Endothelial cell of umbilical vein (primary cell): ENCODE results near the gene ENPEP. TPM values are rescaled to one million over a fixed set of nuclear protein-coding genes. Genes with fewer than 3 reads are reported as not detected.

Source experiments
- BruUV-seq: library from RNA; stranded (reverse); fragments of 400-500 nt; replicated peaks from 2 replicates; lab custom pipeline; 2021; lab: Mats Ljungman, UMichigan
- CTCF ChIA-PET: fragments of 300-600, 350-600 bp; sonication (Branson Sonifier 250); formaldehyde crosslinking; loops from one replicate; lab custom pipeline; 2021; ENCODE audit warnings: antibody characterized with exemption, inconsistent platforms; lab: Charles Lee
- POLR2A ChIA-PET: fragments of 300-600, 350-600 bp; sonication (Branson Sonifier 250); formaldehyde crosslinking; loops from one replicate; lab custom pipeline; 2021; ENCODE audit warnings: antibody characterized with exemption, inconsistent platforms; lab: Charles Lee
- DNase-seq: peaks from one replicate; pipeline ENCODE4 v3.0.0-alpha.2; 2011; ENCODE audit warnings: low read depth, low spot score
- FAIRE-seq: peaks from 2 replicates; lab custom pipeline; 2011; peaks lifted over from hg19 to GRCh38; lab: Jason Lieb, UNC
- H2AFZ ChIP-seq: 2 replicates; pipeline ENCODE4 v1.6.0; 2012; ENCODE audit warnings: low read depth, low read length, control low read depth, inconsistent platforms
- H3K27ac ChIP-seq: 2 replicates; pipeline ENCODE4 v1.5.1; 2011; ENCODE audit warnings: low read depth, mild to moderate bottlenecking, control low read depth, low read length, moderate library complexity; ENCODE audit not compliant: insufficient read depth
- H3K27me3 ChIP-seq, 2 experiments: 2 replicates each; pipeline versions ENCODE4 v1.6.0 to v1.6.1; 2011; ENCODE audit warnings: low read length in 2 of 2, mixed read lengths in 1 of 2; ENCODE audit not compliant: control insufficient read depth in 2 of 2, insufficient read depth in 2 of 2
- H3K36me3 ChIP-seq, 2 experiments: 2 replicates in 1 of 2; 3 replicates in 1 of 2; pipeline ENCODE4 v1.5.1; 2011; ENCODE audit warnings: low read length in 2 of 2, mild to moderate bottlenecking in 1 of 2, moderate library complexity in 1 of 2; ENCODE audit not compliant: control insufficient read depth in 2 of 2, insufficient read depth in 2 of 2; ENCODE audit errors: extremely low read depth in 1 of 2
- H3K4me1 ChIP-seq: 3 replicates; pipeline ENCODE4 v1.5.1; 2011; ENCODE audit warnings: mild to moderate bottlenecking, low read length; ENCODE audit not compliant: control insufficient read depth, insufficient read depth; ENCODE audit errors: extremely low read depth
- H3K4me2 ChIP-seq: 2 replicates; pipeline ENCODE4 v1.6.1; 2011; ENCODE audit warnings: low read length, control low read depth, mixed read lengths; ENCODE audit not compliant: insufficient read depth
- H3K4me3 ChIP-seq, 3 experiments: fragments of 200-600 bp in 1 of 3; sonication (generic), shearing (Covaris generic) in 1 of 3; replicated peaks in 1 of 3; 2 replicates each; pipeline ENCODE4 v1.5.1; 2011 to 2016; ENCODE audit warnings: control low read depth in 3 of 3, low read length in 3 of 3, mild to moderate bottlenecking in 2 of 3, inconsistent platforms in 1 of 3, low read depth in 1 of 3, moderate library complexity in 1 of 3; ENCODE audit not compliant: insufficient read depth in 1 of 3
- H3K79me2 ChIP-seq: 2 replicates; pipeline ENCODE4 v1.6.0; 2012; ENCODE audit warnings: low read length, inconsistent platforms; ENCODE audit not compliant: control insufficient read depth, insufficient read depth
- H3K9ac ChIP-seq: replicated peaks from 2 replicates; pipeline ENCODE3; 2011; ENCODE audit warnings: low read length, control low read depth; ENCODE audit not compliant: insufficient read depth; ENCODE audit errors: extremely low read depth
- H3K9me1 ChIP-seq: replicated peaks from 3 replicates; pipeline ENCODE4 v1.6.0; 2011; ENCODE audit warnings: mild to moderate bottlenecking, low read length; ENCODE audit not compliant: control insufficient read depth, insufficient read depth; ENCODE audit errors: extremely low read depth
- H3K9me3 ChIP-seq: replicated peaks from 2 replicates; pipeline ENCODE4 v1.5.1; 2012; ENCODE audit warnings: low read length, inconsistent platforms; ENCODE audit not compliant: control insufficient read depth, insufficient read depth
- H4K20me1 ChIP-seq: replicated peaks from 2 replicates; pipeline ENCODE3; 2011; ENCODE audit warnings: mild to moderate bottlenecking, low read length; ENCODE audit not compliant: control insufficient read depth, insufficient read depth; ENCODE audit errors: extremely low read depth
- EZH2 ChIP-seq: IDR thresholded peaks from 2 replicates; pipeline ENCODE4 v1.6.1; 2012; ENCODE audit warnings: borderline replicate concordance, low read depth, mild to moderate bottlenecking, moderate library complexity, low read length, inconsistent platforms; ENCODE audit not compliant: severe bottlenecking
- FOS ChIP-seq: IDR thresholded peaks from 2 replicates; pipeline ENCODE4 v1.6.1; 2011; ENCODE audit warnings: mild to moderate bottlenecking, low read length, moderate library complexity, borderline replicate concordance; ENCODE audit not compliant: insufficient read depth
- GATA2 ChIP-seq: IDR thresholded peaks from 2 replicates; pipeline ENCODE4 v1.7.0; 2011; ENCODE audit warnings: low read depth, mild to moderate bottlenecking, moderate library complexity, mixed read lengths, low read length; ENCODE audit not compliant: insufficient read length, insufficient read depth
- JUN ChIP-seq: IDR thresholded peaks from 2 replicates; pipeline ENCODE4 v1.6.1; 2011; ENCODE audit warnings: borderline replicate concordance, low read depth; ENCODE audit not compliant: insufficient read length, insufficient read depth
- MYC ChIP-seq: IDR thresholded peaks from one replicate; pipeline ENCODE4 v1.6.1; 2011; ENCODE audit warnings: mild to moderate bottlenecking, low read depth, low read length
- POLR2A ChIP-seq: IDR thresholded peaks from 2 replicates; pipeline ENCODE4 v1.6.1; 2012; ENCODE audit warnings: low read depth, mild to moderate bottlenecking, control low read depth, low read length
- POLR2AphosphoS5 ChIP-seq: IDR thresholded peaks from 2 replicates; pipeline ENCODE4 v1.6.1; 2012; ENCODE audit warnings: low read depth, mild to moderate bottlenecking, control low read depth, low read length, moderate library complexity; ENCODE audit not compliant: insufficient read depth
- dilution Hi-C: fragments of 300-500 bp; cut with MboI; formaldehyde crosslinking; loops from one replicate; pipeline ENCODE4 v1.15.0; 2019; ENCODE audit warnings: low sequenced_read_pairs; ENCODE audit not compliant: extremely low pct_ligation_motif_present
- intact Hi-C: fragments of 100-400 bp; cut with micrococcal nuclease; formaldehyde crosslinking; loops from one replicate; pipeline ENCODE4 v1.10.0; 2022
- polyA plus RNA-seq, 4 experiments: library from polyadenylated mRNA; depleted of rRNA in 3 of 4; stranded (reverse) in 3 of 4; unstranded in 1 of 4; fragments of >200 nt; gene quantifications; 2 replicates each; pipeline versions ENCODE4 v1.2.1 to v1.2.3, GENCODE V29; 2011 to 2012; ENCODE audit warnings: missing spikeins in 1 of 4
- total RNA-seq: library from RNA; stranded (reverse); gene quantifications from 2 replicates; pipeline ENCODE4 v1.2.3, GENCODE V29; 2021
- TF ChIP-seq, protein P1 (sequence below), 2 donors: IDR thresholded peaks; 1 replicate in 1 of 2; 2 replicates in 1 of 2; pipeline ENCODE4 v1.5.1; 2011; ENCODE audit warnings: low read length in 2 of 2, mild to moderate bottlenecking in 2 of 2, moderate library complexity in 2 of 2, control low read depth in 1 of 2, inconsistent platforms in 1 of 2, low read depth in 1 of 2; ENCODE audit not compliant: insufficient read depth in 1 of 2; ENCODE audit errors: extremely low read depth in 1 of 2
- TF ChIP-seq, protein P2 (sequence below): IDR thresholded peaks from 2 replicates; pipeline ENCODE4 v1.6.1; 2011; ENCODE audit not compliant: insufficient read depth, insufficient read length

ENPEP gene
- total and polyA plus RNA-seq, 2 donors (not counting 3 experiments of a cell fraction or from before 2014, with no cell fraction given), result not detected

DNA sequence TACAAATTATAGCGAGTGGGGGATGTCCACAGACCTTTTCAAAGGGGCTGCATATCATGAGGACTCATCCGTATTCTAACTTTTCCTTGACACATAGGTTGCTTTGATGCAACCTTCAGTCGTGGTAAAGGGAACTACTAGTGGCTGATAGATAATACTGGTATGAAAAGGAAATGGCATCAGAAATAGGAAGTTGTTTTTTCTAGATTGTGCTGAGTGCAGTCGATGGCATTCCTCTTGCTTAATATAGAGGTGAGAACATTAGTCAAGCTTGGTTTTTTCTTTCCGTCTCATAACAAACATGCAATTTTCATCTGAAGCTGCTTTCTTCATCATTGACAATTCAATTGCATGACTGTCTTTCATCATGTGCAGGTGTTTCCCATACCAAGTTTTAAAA, 16.6 kb downstream of the ENPEP start:
- ChIA-PET CTCF (no interaction called here), POLR2A (no interaction called here)
- no peak overlapping the region for H3K4me2 ChIP-seq
- TF ChIP-seq GATA2 (no peak), JUN (no peak), POLR2A (no peak), FOS (no peak), MYC (no peak), EZH2 (no peak), POLR2AphosphoS5 (no peak)
- TF ChIP-seq, protein P1, sequence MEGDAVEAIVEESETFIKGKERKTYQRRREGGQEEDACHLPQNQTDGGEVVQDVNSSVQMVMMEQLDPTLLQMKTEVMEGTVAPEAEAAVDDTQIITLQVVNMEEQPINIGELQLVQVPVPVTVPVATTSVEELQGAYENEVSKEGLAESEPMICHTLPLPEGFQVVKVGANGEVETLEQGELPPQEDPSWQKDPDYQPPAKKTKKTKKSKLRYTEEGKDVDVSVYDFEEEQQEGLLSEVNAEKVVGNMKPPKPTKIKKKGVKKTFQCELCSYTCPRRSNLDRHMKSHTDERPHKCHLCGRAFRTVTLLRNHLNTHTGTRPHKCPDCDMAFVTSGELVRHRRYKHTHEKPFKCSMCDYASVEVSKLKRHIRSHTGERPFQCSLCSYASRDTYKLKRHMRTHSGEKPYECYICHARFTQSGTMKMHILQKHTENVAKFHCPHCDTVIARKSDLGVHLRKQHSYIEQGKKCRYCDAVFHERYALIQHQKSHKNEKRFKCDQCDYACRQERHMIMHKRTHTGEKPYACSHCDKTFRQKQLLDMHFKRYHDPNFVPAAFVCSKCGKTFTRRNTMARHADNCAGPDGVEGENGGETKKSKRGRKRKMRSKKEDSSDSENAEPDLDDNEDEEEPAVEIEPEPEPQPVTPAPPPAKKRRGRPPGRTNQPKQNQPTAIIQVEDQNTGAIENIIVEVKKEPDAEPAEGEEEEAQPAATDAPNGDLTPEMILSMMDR (IDR thresholded peaks at IDR 0.05; ENCODE audit: extremely low read depth in 1 of 2, insufficient read depth in 1 of 2, low read depth in 1 of 2, low read length in 2 of 2), result no peak
- TF ChIP-seq, protein P2, sequence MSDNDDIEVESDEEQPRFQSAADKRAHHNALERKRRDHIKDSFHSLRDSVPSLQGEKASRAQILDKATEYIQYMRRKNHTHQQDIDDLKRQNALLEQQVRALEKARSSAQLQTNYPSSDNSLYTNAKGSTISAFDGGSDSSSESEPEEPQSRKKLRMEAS, result no peak
- no peaks in the 10 kb centered on the region for H3K9me3 ChIP-seq
- no TSS peak for BruUV-seq
- intact Hi-C loops (no loop called here), dilution Hi-C loops (no loop called here)
- no peaks in the 10 kb centered on the region for H3K36me3 ChIP-seq
- peaks cover 0 to 15% of the 10 kb centered on the region in 2 experiments for H3K27me3 ChIP-seq
- no peaks in the 10 kb centered on the region for H3K9me1 ChIP-seq
- H4K20me1 ChIP-seq, result no peaks in the 10 kb centered on the region
- no peaks in the 10 kb centered on the region for H3K79me2 ChIP-seq
- no peak overlapping the region for H3K9ac ChIP-seq
- no peak overlapping the region for H3K4me3 ChIP-seq
- DNase-seq (no peak), FAIRE-seq (no peak)
- no peak overlapping the region for H3K27ac ChIP-seq
- no peaks in the 10 kb centered on the region for H3K4me1 ChIP-seq
- H2AFZ ChIP-seq, result no peak overlapping the region
